ENCODE measurements around the gene CACNB4. TPM values are rescaled to one million over a fixed set of nuclear protein-coding genes. Genes with fewer than 3 reads are reported as not detected.

CACNB4 gene
- polyA plus RNA-seq, 1 donor from 2014 or later, result 29.0 TPM

DNA sequence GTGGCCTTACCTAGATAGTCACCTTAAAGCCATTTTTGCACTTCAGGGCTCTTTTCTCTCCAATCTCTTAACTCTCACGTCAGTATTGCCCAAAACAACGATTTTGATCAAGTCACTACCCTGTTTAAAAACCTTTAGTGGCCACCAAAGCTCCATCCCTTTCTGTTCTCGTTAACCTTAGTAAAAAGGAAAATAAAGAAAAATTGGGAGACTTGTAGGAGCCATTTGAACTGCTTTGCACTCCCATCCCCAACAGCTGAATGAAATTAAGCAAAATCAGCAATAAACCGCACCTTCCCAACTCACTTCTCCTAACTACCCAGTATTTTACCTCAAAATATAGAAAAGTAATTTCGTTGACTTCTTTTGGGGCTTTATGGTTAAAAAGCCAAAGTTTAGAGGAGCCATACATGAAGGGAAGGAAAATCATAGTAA, 269.9 kb downstream of the CACNB4 start:
- H4K20me1 ChIP-seq (ENCODE audit: insufficient read depth), result no peaks in the 10 kb centered on the region
- H3K4me3 ChIP-seq (ENCODE audit: low read length), result peak overlapping the region; percentile 80
- peak overlapping the region; percentile 57 for H2AFZ ChIP-seq (ENCODE audit: low read depth, low read length)
- peaks cover 39% of the 10 kb centered on the region for H3K79me2 ChIP-seq (replicated peaks; ENCODE audit: insufficient read depth, low read length)
- peak overlapping the region; percentile 43 for H3K4me2 ChIP-seq (ENCODE audit: low read length)
- TF ChIP-seq RAD21 (conservative IDR thresholded peaks at IDR 0.05), result no peak
- TF ChIP-seq EP300 (conservative IDR thresholded peaks at IDR 0.05; ENCODE audit: poor library complexity, severe bottlenecking), result no peak
- TF ChIP-seq, protein P1, sequence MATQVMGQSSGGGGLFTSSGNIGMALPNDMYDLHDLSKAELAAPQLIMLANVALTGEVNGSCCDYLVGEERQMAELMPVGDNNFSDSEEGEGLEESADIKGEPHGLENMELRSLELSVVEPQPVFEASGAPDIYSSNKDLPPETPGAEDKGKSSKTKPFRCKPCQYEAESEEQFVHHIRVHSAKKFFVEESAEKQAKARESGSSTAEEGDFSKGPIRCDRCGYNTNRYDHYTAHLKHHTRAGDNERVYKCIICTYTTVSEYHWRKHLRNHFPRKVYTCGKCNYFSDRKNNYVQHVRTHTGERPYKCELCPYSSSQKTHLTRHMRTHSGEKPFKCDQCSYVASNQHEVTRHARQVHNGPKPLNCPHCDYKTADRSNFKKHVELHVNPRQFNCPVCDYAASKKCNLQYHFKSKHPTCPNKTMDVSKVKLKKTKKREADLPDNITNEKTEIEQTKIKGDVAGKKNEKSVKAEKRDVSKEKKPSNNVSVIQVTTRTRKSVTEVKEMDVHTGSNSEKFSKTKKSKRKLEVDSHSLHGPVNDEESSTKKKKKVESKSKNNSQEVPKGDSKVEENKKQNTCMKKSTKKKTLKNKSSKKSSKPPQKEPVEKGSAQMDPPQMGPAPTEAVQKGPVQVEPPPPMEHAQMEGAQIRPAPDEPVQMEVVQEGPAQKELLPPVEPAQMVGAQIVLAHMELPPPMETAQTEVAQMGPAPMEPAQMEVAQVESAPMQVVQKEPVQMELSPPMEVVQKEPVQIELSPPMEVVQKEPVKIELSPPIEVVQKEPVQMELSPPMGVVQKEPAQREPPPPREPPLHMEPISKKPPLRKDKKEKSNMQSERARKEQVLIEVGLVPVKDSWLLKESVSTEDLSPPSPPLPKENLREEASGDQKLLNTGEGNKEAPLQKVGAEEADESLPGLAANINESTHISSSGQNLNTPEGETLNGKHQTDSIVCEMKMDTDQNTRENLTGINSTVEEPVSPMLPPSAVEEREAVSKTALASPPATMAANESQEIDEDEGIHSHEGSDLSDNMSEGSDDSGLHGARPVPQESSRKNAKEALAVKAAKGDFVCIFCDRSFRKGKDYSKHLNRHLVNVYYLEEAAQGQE (IDR thresholded peaks at IDR 0.05; ENCODE audit: borderline replicate concordance), result no peak
- no peak for TF ChIP-seq SMC3 (conservative IDR thresholded peaks at IDR 0.05; ENCODE audit: poor library complexity)
- no peak for TF ChIP-seq EZH2 (IDR thresholded peaks at IDR 0.05; ENCODE audit: borderline replicate concordance, insufficient read depth, low read length, poor library complexity, severe bottlenecking)
- TF ChIP-seq POLR2AphosphoS5 (IDR thresholded peaks at IDR 0.05), result no peak
- TF ChIP-seq TAF1 (IDR thresholded peaks at IDR 0.05; ENCODE audit: low read depth), result no peak
- H3K9me3 ChIP-seq (ENCODE audit: low read length), result no peaks in the 10 kb centered on the region
- no peaks in the 10 kb centered on the region for H3F3A ChIP-seq (ENCODE audit: insufficient read depth, low read length, poor library complexity, severe bottlenecking)
- H3K36me3 ChIP-seq (ENCODE audit: insufficient read depth, low read length), result no peaks in the 10 kb centered on the region
- H3K27ac ChIP-seq (ENCODE audit: low read length), result no peak overlapping the region
- H3K27me3 ChIP-seq (ENCODE audit: insufficient read depth, low read depth, low read length), result no peaks in the 10 kb centered on the region
- H3K9me2 ChIP-seq (ENCODE audit: insufficient read depth, low read length), result no peaks in the 10 kb centered on the region
- H3K9ac ChIP-seq (ENCODE audit: low read length), result peak overlapping the region; percentile 83

DNA sequence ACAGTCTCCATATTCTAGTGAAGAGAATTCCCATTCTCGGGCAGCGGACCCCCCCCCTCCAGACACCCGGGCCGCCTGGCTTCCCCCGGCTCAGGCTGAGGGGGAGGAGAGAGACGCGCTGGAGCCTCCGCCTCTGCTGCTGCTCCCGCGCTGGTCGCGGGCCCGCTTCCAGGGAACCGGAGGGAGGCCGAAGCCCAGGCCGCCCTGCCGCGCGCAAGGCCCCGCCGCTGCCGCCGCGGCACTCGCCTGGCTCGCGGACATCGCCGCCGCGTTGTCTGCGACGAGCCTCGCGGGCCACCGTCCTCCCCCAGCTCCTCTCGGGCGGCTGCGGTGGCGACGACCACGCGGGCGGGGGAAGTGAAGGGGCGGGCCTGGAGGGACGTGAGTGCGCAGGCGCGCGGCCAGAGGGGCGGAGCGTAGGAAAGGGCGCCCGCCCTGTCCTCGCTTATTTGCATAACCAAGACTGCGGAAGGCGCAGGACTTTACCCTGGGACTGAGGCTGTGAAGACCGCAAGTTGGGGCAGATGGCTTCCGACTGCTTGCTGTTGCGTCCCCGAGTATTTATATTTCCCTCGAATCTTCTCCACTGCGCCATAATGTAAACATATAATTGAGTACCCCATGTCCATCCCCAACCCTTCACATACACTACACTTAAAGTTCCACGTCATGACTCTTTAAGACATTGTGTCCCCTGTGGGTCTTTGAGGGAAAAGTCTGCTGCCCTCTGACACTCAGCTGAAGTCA, 270.5 kb downstream of the CACNB4 start, which contains the start of gene ARL5A:
Gene ARL5A, minus strand, starts transcription at position 279 of the 747 bp plus-strand sequence. Its CDS starts 245 bp downstream, at position 34.
- peak within 1 kb of the TSS; percentile 80 for H3K4me3 ChIP-seq (ENCODE audit: low read length)
- H3K9me3 ChIP-seq (ENCODE audit: low read length), result no peaks in the 10 kb centered on the region
- TF ChIP-seq MXI1 (conservative IDR thresholded peaks at IDR 0.05; ENCODE audit: poor library complexity, severe bottlenecking), result peak; percentile 66
- peak; percentile 58 for TF ChIP-seq EP300 (conservative IDR thresholded peaks at IDR 0.05; ENCODE audit: poor library complexity, severe bottlenecking)
- TF ChIP-seq EZH2 (IDR thresholded peaks at IDR 0.05; ENCODE audit: borderline replicate concordance, insufficient read depth, low read length, poor library complexity, severe bottlenecking), result no peak
- TF ChIP-seq RAD21 (conservative IDR thresholded peaks at IDR 0.05), result peak; percentile 41
- TF ChIP-seq, protein P1 (IDR thresholded peaks at IDR 0.05; ENCODE audit: borderline replicate concordance), result peak; percentile 55
- peak; percentile 90 for TF ChIP-seq POLR2AphosphoS5 (IDR thresholded peaks at IDR 0.05)
- TF ChIP-seq, protein P2, sequence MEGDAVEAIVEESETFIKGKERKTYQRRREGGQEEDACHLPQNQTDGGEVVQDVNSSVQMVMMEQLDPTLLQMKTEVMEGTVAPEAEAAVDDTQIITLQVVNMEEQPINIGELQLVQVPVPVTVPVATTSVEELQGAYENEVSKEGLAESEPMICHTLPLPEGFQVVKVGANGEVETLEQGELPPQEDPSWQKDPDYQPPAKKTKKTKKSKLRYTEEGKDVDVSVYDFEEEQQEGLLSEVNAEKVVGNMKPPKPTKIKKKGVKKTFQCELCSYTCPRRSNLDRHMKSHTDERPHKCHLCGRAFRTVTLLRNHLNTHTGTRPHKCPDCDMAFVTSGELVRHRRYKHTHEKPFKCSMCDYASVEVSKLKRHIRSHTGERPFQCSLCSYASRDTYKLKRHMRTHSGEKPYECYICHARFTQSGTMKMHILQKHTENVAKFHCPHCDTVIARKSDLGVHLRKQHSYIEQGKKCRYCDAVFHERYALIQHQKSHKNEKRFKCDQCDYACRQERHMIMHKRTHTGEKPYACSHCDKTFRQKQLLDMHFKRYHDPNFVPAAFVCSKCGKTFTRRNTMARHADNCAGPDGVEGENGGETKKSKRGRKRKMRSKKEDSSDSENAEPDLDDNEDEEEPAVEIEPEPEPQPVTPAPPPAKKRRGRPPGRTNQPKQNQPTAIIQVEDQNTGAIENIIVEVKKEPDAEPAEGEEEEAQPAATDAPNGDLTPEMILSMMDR (IDR thresholded peaks at IDR 0.05; ENCODE audit: poor library complexity, severe bottlenecking), result no peak
- TF ChIP-seq TAF1 (IDR thresholded peaks at IDR 0.05; ENCODE audit: low read depth), result no peak
- TF ChIP-seq SMC3 (conservative IDR thresholded peaks at IDR 0.05; ENCODE audit: poor library complexity), result peak; percentile 52
- H4K20me1 ChIP-seq (ENCODE audit: insufficient read depth), result no peaks in the 10 kb centered on the region
- H3K36me3 ChIP-seq (ENCODE audit: insufficient read depth, low read length), result no peaks in the 10 kb centered on the region
- H3K4me2 ChIP-seq (ENCODE audit: low read length), result peak within 1 kb of the TSS; percentile 56
- H3K27ac ChIP-seq (ENCODE audit: low read length), result peak within 1 kb of the TSS; percentile 67
- peak within 1 kb of the TSS; percentile 80 for H2AFZ ChIP-seq (ENCODE audit: low read depth, low read length)
- no peaks in the 10 kb centered on the region for H3K27me3 ChIP-seq (ENCODE audit: insufficient read depth, low read depth, low read length)
- H3K9me2 ChIP-seq (ENCODE audit: insufficient read depth, low read length), result no peaks in the 10 kb centered on the region
- H3F3A ChIP-seq (ENCODE audit: insufficient read depth, low read length, poor library complexity, severe bottlenecking), result no peaks in the 10 kb centered on the region
- peak within 1 kb of the TSS; percentile 83 for H3K9ac ChIP-seq (ENCODE audit: low read length)
- H3K79me2 ChIP-seq (replicated peaks; ENCODE audit: insufficient read depth, low read length), result peaks cover 41% of the 10 kb centered on the region
